Mesothelial cell of epicardium (in vitro differentiated cells): Measurements from ENCODE around the gene CFAP46. TPM values are rescaled to one million over a fixed set of nuclear protein-coding genes. Genes with fewer than 3 reads are reported as not detected.
"Not testable (repeated sequence)": the region's sequence is repeated elsewhere in the genome, so short reads cannot be mapped to it uniquely, and the experiment has no call there.

Experiments
- DNase-seq, 2 experiments: peaks; one replicate each; pipeline ENCODE4 v3.0.0; 2021; ENCODE audit warnings: low spot score in 2 of 2; ENCODE audit not compliant: unreplicated experiment in 2 of 2
- H3K27ac Mint-ChIP-seq: 2 replicates; pipeline ENCODE4 v1.8.0; 2021; ENCODE audit warnings: mixed read lengths
- H3K27me3 Mint-ChIP-seq: 2 replicates; pipeline ENCODE4 v1.8.0; 2021; ENCODE audit warnings: low read depth, mixed read lengths
- H3K36me3 Mint-ChIP-seq: 2 replicates; pipeline ENCODE4 v1.8.0; 2021; ENCODE audit warnings: mixed read lengths
- H3K4me1 Mint-ChIP-seq: 2 replicates; pipeline ENCODE4 v1.8.0; 2021; ENCODE audit warnings: mixed read lengths
- H3K4me3 Mint-ChIP-seq: 2 replicates; pipeline ENCODE4 v1.8.0; 2021; ENCODE audit warnings: mild to moderate bottlenecking, moderate library complexity, mixed read lengths
- H3K9me3 Mint-ChIP-seq: 2 replicates; pipeline ENCODE4 v1.8.0; 2021; ENCODE audit warnings: mixed read lengths
- CTCF ChIP-seq: fragments of 200-600 bp; sonication (generic); IDR thresholded peaks from one replicate; pipeline ENCODE4 v1.5.0; 2021; ENCODE audit warnings: antibody characterized with exemption; ENCODE audit not compliant: unreplicated experiment
- total RNA-seq: library from RNA; stranded (reverse); gene quantifications from 3 replicates; pipeline ENCODE4 v1.2.1, GENCODE V29; 2021

Gene CFAP46
- total RNA-seq, 1 donor from 2014 or later, result 3.1 TPM

DNA sequence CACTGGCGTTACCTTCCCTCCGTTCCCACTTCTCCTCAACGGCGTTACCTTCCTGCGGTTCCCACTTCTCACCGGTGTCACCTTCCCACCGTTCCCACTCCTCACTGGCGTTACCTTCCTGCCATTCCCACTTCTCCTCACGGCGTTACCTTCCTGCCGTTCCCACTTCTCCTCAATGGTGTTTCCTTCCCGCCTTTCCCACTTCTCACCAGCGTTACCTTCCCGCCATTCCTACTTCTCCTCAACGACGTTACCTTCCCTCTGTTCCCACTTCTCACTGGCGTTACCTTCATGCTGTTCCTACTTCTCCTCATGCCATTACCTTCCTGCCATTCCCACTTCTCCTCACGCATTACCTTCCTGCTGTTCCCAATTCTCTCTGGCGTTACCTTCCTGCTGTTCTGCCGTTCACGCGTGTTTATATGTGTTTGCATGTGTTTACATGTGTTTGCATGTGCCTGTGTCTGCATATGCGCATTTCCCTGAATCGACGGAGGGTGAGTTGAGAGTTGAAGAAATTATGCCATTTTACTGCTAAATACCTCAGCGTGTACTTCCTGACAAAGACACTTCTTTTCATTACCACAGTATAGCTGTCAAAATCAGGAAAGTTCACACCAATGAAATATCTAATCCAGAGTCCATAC is 23.2 kb upstream of the CFAP46 start:
- Mint-ChIP-seq H3K36me3 (no peaks in the 10 kb centered on the region), H3K9me3 (peaks cover 15% of the 10 kb centered on the region), H3K4me3 (no peak overlapping the region), H3K27ac (no peak overlapping the region), H3K27me3 (peaks cover 38% of the 10 kb centered on the region), H3K4me1 (peaks cover 18% of the 10 kb centered on the region)
- no peak for DNase-seq
- no peak for TF ChIP-seq CTCF

GRCh38 chr10:132964707-132965410 is 22.5 kb upstream of the CFAP46 start:
- not testable (repeated sequence) for H3K27ac Mint-ChIP-seq, H3K4me3 Mint-ChIP-seq, DNase-seq, H3K9me3 Mint-ChIP-seq, H3K36me3 Mint-ChIP-seq
- H3K27me3 Mint-ChIP-seq, result peaks cover 32% of the 10 kb centered on the region
- peaks cover 18% of the 10 kb centered on the region for H3K4me1 Mint-ChIP-seq

- no peak overlapping the region for H3K27ac Mint-ChIP-seq
- no peak overlapping the region for H3K4me3 Mint-ChIP-seq
- H3K4me1 Mint-ChIP-seq, result peaks cover 18% of the 10 kb centered on the region
- peaks cover 29% of the 10 kb centered on the region for H3K27me3 Mint-ChIP-seq
- TF ChIP-seq CTCF, result no peak
- DNase-seq, result no peak
- peaks cover 6% of the 10 kb centered on the region for H3K9me3 Mint-ChIP-seq
- no peaks in the 10 kb centered on the region for H3K36me3 Mint-ChIP-seq
These were observed 21.9 kb upstream of the CFAP46 start for GRCh38 chr10:132964231-132964630.

GRCh38 chr10:132963430-132963960 is 21.1 kb upstream of the CFAP46 start:
- H3K4me3 Mint-ChIP-seq, result no peak overlapping the region
- no peak overlapping the region for H3K27ac Mint-ChIP-seq
- DNase-seq, result no peak
- no peaks in the 10 kb centered on the region for H3K9me3 Mint-ChIP-seq
- H3K4me1 Mint-ChIP-seq, result peaks cover 18% of the 10 kb centered on the region
- no peaks in the 10 kb centered on the region for H3K36me3 Mint-ChIP-seq
- no peak for TF ChIP-seq CTCF
- H3K27me3 Mint-ChIP-seq, result peaks cover 21% of the 10 kb centered on the region

DNA sequence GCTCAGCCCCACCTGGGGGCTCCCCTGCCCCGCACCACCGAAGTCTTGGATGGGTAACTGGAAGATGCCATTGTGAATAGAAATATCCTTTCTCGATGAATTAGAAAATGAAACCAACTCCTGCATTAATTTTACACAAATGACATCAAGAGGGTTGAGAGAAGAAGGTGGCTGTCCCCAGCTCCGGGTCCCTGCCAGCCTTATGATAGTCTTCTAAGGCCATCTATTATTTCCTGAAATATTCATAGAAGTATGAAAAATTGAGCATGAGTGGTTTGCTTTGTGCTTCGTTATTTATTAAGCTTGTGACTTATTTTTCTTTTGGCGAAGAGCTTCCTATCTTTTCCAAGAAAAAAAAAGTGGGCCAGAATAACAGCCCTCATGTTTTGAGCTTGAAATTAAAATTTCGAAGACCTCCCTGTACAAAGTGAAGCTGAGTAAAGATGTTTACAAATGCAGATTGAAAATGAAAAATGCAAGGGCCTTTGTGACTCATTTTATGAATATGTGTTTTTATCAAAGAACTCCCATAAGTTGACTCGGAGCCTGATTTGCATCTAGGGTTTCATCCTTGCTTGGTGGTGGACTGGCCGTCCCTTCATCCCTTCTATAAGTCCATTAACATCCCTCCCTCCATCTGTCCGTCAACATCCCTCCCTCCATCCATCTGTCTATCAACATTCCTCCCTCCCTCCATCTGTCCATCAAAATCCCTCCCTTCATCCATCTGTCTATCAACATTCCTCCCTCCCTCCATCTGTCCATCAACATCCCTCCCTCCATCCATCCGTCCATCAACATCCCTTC is 20.5 kb upstream of the CFAP46 start:
- DNase-seq, result no peak
- no peaks in the 10 kb centered on the region for H3K36me3 Mint-ChIP-seq
- no peaks in the 10 kb centered on the region for H3K9me3 Mint-ChIP-seq
- H3K4me3 Mint-ChIP-seq, result peak overlapping the region; percentile 84
- H3K27me3 Mint-ChIP-seq, result peaks cover 16% of the 10 kb centered on the region
- peak overlapping the region; percentile 72 for H3K27ac Mint-ChIP-seq
- TF ChIP-seq CTCF, result no peak
- H3K4me1 Mint-ChIP-seq, result peaks cover 18% of the 10 kb centered on the region
